Cardiac fibroblast (primary cell): ENCODE results near the gene SIRT2.
"Not testable (repeated sequence)": the region's sequence is repeated elsewhere in the genome, so short reads cannot be mapped to it uniquely, and the experiment has no call there.

Experiments used
- DNase-seq, 2 donors: peaks; one replicate each; pipeline versions ENCODE4 v3.0.0 to v3.0.0-alpha.2; 2010; ENCODE audit warnings: low read depth in 2 of 2
- H3K4me3 ChIP-seq, 2 donors: replicated peaks in 1 of 2; 1 replicate in 1 of 2; 2 replicates in 1 of 2; pipeline ENCODE4 v1.5.1; 2011; ENCODE audit warnings: low read depth in 2 of 2, low read length in 2 of 2, mild to moderate bottlenecking in 2 of 2, moderate library complexity in 1 of 2
- TF ChIP-seq, protein P1 (sequence below): IDR thresholded peaks from one replicate; pipeline ENCODE4 v1.5.1; 2011; ENCODE audit warnings: low read depth, mild to moderate bottlenecking, low read length, inconsistent platforms

SIRT2 gene

DNA sequence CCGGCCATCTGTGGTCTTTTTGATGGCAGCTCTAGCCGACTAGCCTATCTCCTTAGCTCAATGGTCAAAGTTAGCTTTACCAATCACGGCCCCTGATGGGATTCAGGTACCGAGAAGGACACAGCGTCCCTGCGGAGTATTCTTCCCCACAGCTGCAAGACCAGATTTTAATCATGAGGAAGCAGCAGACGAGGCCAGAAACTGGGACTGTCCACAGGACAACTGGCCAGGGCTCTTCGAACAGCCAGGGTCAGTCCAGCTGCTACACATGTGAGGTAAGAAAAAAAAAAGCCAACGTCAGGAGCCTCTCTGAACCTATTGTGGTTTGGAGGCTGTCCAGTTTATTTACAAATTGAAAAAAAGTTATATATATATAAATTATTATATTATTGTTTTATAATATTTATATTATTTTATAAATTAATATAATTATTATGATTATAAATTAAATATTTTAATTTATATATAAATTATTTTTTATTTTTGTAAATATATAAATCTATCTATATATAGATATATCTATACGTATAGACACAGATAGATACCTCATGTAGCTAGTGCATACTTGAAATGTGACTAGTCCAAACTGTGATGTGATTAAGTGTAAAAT is 32.1 kb downstream of the SIRT2 start:
- DNase-seq, result no peak
- TF ChIP-seq, protein P1, sequence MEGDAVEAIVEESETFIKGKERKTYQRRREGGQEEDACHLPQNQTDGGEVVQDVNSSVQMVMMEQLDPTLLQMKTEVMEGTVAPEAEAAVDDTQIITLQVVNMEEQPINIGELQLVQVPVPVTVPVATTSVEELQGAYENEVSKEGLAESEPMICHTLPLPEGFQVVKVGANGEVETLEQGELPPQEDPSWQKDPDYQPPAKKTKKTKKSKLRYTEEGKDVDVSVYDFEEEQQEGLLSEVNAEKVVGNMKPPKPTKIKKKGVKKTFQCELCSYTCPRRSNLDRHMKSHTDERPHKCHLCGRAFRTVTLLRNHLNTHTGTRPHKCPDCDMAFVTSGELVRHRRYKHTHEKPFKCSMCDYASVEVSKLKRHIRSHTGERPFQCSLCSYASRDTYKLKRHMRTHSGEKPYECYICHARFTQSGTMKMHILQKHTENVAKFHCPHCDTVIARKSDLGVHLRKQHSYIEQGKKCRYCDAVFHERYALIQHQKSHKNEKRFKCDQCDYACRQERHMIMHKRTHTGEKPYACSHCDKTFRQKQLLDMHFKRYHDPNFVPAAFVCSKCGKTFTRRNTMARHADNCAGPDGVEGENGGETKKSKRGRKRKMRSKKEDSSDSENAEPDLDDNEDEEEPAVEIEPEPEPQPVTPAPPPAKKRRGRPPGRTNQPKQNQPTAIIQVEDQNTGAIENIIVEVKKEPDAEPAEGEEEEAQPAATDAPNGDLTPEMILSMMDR, result no peak
- H3K4me3 ChIP-seq, result no peak overlapping the region

DNA sequence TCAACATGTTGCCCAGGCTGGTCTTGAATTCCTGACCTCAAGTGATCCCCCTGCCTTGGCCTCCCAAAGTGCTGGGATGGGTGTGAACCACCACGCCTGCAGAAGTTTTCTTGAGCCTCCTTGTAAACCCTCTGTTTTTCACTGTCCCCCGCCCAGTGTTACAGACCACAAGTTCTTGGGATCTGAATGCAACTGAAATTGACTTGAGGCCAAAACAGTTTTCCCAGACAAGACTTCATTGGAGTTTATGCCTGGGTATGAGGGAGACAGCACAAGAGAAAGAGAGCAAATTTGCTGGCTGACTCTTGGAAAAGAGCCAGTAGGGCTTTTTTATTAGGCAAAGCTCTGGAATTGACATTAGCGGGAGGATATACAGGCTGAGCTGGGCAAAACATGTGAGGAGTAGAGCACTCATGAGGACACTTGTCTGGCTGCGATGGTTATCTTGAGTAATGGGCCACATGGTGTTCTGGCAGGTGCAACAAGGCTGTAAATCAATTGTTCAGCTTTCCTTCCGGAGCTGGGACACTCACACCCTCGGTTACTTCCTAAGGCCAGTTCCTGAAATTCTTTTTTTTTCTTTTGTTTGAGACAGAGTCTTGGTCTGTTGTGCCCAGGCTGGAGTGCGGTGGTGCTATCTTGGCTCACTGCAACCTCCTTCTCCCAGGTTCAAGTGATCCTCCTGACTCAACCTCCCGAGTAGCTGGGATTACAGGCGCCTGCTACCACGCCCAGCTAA is 36.9 kb downstream of the SIRT2 start:
- TF ChIP-seq, protein P1, result no peak
- H3K4me3 ChIP-seq, result no peak overlapping the region
- peak in 1 of 2 donors; percentile 68 for DNase-seq

DNA sequence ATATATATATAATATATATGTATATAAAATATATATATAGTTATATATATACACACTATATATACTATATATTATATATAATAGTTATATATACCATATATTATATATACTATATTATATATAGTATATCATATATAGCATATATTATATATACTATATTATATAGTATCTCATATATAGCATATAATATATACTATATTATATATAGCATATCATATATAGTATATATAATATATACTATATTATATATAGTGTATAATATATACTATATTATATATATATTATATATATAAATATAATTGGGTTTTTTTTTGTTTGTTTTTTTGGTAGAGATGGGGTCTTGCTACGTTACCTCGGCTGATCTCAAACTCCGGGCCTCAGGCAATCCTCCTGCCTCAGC is 38.0 kb downstream of the SIRT2 start:
- TF ChIP-seq, protein P1, result no peak
- no peak overlapping the region for H3K4me3 ChIP-seq
- no peak for DNase-seq

DNA sequence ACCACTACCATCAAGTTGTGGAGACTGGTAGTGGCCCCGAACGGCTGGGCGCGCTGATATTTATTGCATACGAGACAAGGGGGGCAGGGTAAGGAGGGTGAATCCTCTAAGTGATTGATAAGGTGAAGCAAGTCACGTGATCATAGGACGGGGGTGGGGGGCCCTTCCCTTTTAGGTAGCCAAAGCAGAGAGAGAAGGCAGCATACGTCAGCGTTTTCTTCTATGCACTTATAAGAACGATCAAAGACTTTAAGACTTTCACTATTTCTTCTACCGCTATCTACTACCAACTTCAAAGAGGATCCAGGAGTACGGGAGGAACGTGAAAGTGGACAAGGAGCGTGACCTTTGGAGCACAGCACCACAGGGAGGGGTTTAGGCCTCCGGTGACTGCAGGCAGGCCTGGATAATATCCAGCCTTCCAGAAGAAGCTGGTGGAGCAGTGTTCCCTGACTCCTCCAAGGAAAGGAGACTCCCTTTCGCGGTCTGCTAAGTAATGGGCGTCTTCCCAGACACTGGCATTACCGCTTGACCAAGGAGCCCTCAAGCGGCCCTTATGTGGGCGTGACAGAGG is 39.7 kb downstream of the SIRT2 start:
- not testable (repeated sequence) for DNase-seq

DNA sequence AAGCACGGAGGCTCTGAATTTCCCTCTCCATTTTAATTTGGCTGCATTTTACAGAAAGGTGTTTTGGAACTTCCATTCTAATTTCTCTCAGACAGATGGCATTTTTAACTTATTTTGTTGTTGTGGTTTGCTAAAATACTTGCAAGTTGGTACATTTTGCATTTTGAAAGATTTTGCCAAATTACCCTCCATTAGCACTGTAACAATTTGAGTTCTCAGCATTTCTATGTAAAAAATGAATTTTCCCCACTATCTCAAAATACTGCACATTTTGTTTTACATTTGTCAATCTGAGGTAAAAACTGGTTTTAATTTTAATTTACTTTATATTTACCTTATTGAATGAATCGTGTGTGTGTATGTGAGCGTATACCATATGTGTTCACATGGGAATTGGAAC is 42.6 kb downstream of the SIRT2 start:
- TF ChIP-seq, protein P1, result no peak
- DNase-seq, result no peak

More for the DNA sequence above, 39.7 kb downstream of the SIRT2 start:
- H3K4me3 ChIP-seq, result not testable (repeated sequence)

DNA sequence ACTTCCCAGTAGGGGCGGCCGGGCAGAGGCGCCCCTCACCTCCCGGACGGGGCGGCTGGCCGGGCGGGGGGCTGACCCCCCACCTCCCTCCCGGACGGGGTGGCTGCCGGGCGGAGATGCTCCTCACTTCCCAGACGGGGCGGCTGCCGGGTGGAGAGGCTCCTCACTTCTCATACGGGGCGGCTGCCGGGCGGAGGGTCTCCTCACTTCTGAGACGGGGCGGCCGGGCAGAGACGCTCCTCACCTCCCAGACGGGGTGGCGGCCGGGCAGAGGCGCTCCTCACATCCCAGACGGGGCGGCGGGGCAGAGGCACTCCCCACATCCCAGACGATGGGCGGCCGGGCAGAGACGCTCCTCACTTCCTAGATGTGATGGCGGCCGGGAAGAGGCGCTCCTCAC is 43.7 kb downstream of the SIRT2 start:
- H3K4me3 ChIP-seq, result not testable (repeated sequence)

More for the DNA sequence above, 42.6 kb downstream of the SIRT2 start:
- no peak overlapping the region for H3K4me3 ChIP-seq

DNA sequence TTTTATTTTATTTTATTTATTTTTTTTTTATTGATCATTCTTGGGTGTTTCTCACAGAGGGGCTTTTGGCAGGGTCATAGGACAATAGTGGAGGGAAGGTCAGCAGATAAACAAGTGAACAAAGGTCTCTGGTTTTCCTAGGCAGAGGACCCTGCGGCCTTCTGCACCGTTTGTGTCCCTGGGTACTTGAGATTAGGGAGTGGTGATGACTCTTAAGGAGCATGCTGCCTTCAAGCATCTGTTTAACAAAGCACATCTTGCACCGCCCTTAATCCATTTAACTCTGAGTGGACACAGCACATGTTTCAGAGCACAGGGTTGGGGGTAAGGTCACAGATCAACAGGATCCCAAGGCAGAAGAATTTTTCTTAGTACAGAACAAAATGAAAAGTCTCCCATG is 44.5 kb downstream of the SIRT2 start:
- not testable (repeated sequence) for DNase-seq, H3K4me3 ChIP-seq

More for the DNA sequence above, 43.7 kb downstream of the SIRT2 start:
- DNase-seq, result not testable (repeated sequence)

DNA sequence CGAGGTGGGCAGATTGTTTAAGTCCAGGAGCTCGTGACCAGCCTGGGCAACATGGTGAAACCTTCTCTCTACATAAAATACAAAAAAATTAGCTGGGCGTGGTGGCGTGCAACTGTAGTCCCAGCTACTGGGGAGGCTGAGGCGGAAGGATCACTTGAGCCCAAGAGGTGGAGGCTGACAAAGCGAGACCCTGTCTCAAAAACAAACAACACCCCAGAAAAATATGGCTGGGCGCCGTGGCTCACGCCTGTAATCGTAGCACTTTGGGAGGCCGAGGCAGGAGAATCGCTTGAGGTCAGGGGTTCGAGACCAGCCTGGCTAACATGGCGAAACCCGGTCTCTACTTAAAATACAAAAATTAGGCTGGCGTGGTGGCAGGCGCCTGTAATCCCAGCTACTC is 46.2 kb downstream of the SIRT2 start:
- TF ChIP-seq, protein P1, result no peak
- peak overlapping the region in 1 of 2 donors; percentile 81 for H3K4me3 ChIP-seq

More for the DNA sequence above, 46.2 kb downstream of the SIRT2 start:
- DNase-seq, result no peak
